ENCODE data around the gene SCN4A.
A peak's percentile ranks its signal among the peaks of the same experiment; 100 is the strongest.

SCN4A gene

GRCh38 chr17:64004903-64005733 lies 32.4 kb upstream of the SCN4A start:
- H3K4me1 Mint-ChIP-seq, result peaks cover 62% of the 10 kb centered on the region
- no peak for DNase-seq (ENCODE audit: low spot score in 2 of 2)
- H3K4me3 Mint-ChIP-seq, result no peak overlapping the region
- peak overlapping the region; percentile 83 for H3K27ac Mint-ChIP-seq
- H3K9me3 Mint-ChIP-seq, result no peaks in the 10 kb centered on the region
- ATAC-seq, result no peak
- peaks cover 45% of the 10 kb centered on the region for H3K36me3 Mint-ChIP-seq

- Mint-ChIP-seq H3K27ac (peak overlapping the region; percentile 83), H3K4me3 (no peak overlapping the region), H3K36me3 (peaks cover 49% of the 10 kb centered on the region), H3K4me1 (peaks cover 62% of the 10 kb centered on the region), H3K9me3 (no peaks in the 10 kb centered on the region)
- DNase-seq (ENCODE audit: low spot score in 2 of 2), result no peak
- no peak for ATAC-seq
Observed at GRCh38 chr17:64004218-64004770, 31.6 kb upstream of the SCN4A start.

- Mint-ChIP-seq H3K9me3 (no peaks in the 10 kb centered on the region), H3K36me3 (peaks cover 47% of the 10 kb centered on the region), H3K4me1 (peaks cover 62% of the 10 kb centered on the region), H3K4me3 (no peak overlapping the region), H3K27ac (peak overlapping the region; percentile 83)
- no peak for ATAC-seq
- DNase-seq (ENCODE audit: low spot score in 2 of 2), result no peak
Observed at GRCh38 chr17:64003526-64004121, 30.9 kb upstream of the SCN4A start.

GRCh38 chr17:64002658-64003525 lies 30.2 kb upstream of the SCN4A start:
- ATAC-seq (no peak), DNase-seq (ENCODE audit: low spot score in 2 of 2) (no peak)
- Mint-ChIP-seq H3K4me1 (peaks cover 59% of the 10 kb centered on the region), H3K9me3 (no peaks in the 10 kb centered on the region), H3K4me3 (no peak overlapping the region), H3K36me3 (peaks cover 52% of the 10 kb centered on the region), H3K27ac (peak overlapping the region; percentile 83)

GRCh38 chr17:64001763-64002529 lies 29.2 kb upstream of the SCN4A start:
- Mint-ChIP-seq H3K4me1 (peaks cover 59% of the 10 kb centered on the region), H3K4me3 (no peak overlapping the region), H3K9me3 (no peaks in the 10 kb centered on the region), H3K27ac (peak overlapping the region; percentile 34), H3K36me3 (peaks cover 50% of the 10 kb centered on the region)
- DNase-seq (ENCODE audit: low spot score in 2 of 2), result no peak
- ATAC-seq, result no peak

- DNase-seq (ENCODE audit: low spot score in 2 of 2) (no peak), ATAC-seq (no peak)
- no peak overlapping the region for H3K4me3 Mint-ChIP-seq
- H3K9me3 Mint-ChIP-seq, result no peaks in the 10 kb centered on the region
- peak overlapping the region; percentile 64 for H3K27ac Mint-ChIP-seq
- peaks cover 49% of the 10 kb centered on the region for H3K36me3 Mint-ChIP-seq
- H3K4me1 Mint-ChIP-seq, result peaks cover 55% of the 10 kb centered on the region
Observed at GRCh38 chr17:64001091-64001579, 28.4 kb upstream of the SCN4A start.

GRCh38 chr17:63999680-64000531 lies 27.2 kb upstream of the SCN4A start:
- H3K27ac Mint-ChIP-seq, result peak overlapping the region; percentile 64
- H3K4me3 Mint-ChIP-seq, result peak overlapping the region; percentile 87
- ATAC-seq (no peak), DNase-seq (ENCODE audit: low spot score in 2 of 2) (no peak)
- H3K36me3 Mint-ChIP-seq, result peaks cover 38% of the 10 kb centered on the region
- peaks cover 51% of the 10 kb centered on the region for H3K4me1 Mint-ChIP-seq
- H3K9me3 Mint-ChIP-seq, result no peaks in the 10 kb centered on the region

- ATAC-seq (peak; percentile 48), DNase-seq (ENCODE audit: low spot score in 2 of 2) (no peak)
- no peaks in the 10 kb centered on the region for H3K9me3 Mint-ChIP-seq
- peak overlapping the region; percentile 38 for H3K27ac Mint-ChIP-seq
- peaks cover 53% of the 10 kb centered on the region for H3K4me1 Mint-ChIP-seq
- H3K36me3 Mint-ChIP-seq, result peaks cover 29% of the 10 kb centered on the region
- peak overlapping the region; percentile 87 for H3K4me3 Mint-ChIP-seq
Observed at GRCh38 chr17:63998721-63999679, 26.3 kb upstream of the SCN4A start.

GRCh38 chr17:63998050-63998720 lies 25.5 kb upstream of the SCN4A start, which contains the start of gene PRR29:
Gene PRR29, plus strand, starts transcription at chr17:63998351. Its CDS starts 14 bp downstream, at chr17:63998365.
- Mint-ChIP-seq H3K4me3 (peak within 1 kb of the TSS; percentile 87), H3K27ac (peak within 1 kb of the TSS; percentile 38), H3K36me3 (peaks cover 26% of the 10 kb centered on the region), H3K4me1 (peaks cover 60% of the 10 kb centered on the region), H3K9me3 (no peaks in the 10 kb centered on the region)
- DNase-seq (ENCODE audit: low spot score in 2 of 2) (peak; percentile 66 to 88), ATAC-seq (peak; percentile 78)

- ATAC-seq (no peak), DNase-seq (ENCODE audit: low spot score in 2 of 2) (no peak)
- Mint-ChIP-seq H3K4me1 (peaks cover 66% of the 10 kb centered on the region), H3K36me3 (peaks cover 26% of the 10 kb centered on the region), H3K9me3 (no peaks in the 10 kb centered on the region), H3K27ac (peak overlapping the region; percentile 38), H3K4me3 (peak overlapping the region; percentile 87)
Observed at GRCh38 chr17:63997341-63998048, 24.8 kb upstream of the SCN4A start.

- DNase-seq (ENCODE audit: low spot score in 2 of 2), result no peak
- no peak for ATAC-seq
- peaks cover 26% of the 10 kb centered on the region for H3K36me3 Mint-ChIP-seq
- no peaks in the 10 kb centered on the region for H3K9me3 Mint-ChIP-seq
- H3K4me3 Mint-ChIP-seq, result peak overlapping the region; percentile 87
- peaks cover 75% of the 10 kb centered on the region for H3K4me1 Mint-ChIP-seq
- peak overlapping the region; percentile 38 for H3K27ac Mint-ChIP-seq
Observed at GRCh38 chr17:63996430-63997182, 23.9 kb upstream of the SCN4A start.

Data from stimulated activated effector memory CD8-positive, alpha-beta T cell treated with anti-CD3 and anti-CD28 coated beads, Interleukin-12 subunit alpha, Interleukin-12 subunit beta, amount 100 ng/mL, for 72 hours (primary cell).